HL-60/S4 treated with retinoic acid at 250 ng/mL for 4 days and 3 days (cell line): Measurements from ENCODE around the gene CLDN14.
"Not testable (repeated sequence)": the region's sequence is repeated elsewhere in the genome, so short reads cannot be mapped to it uniquely, and the experiment has no call there.

Experiments used
- in situ Hi-C: fragments of 300-500 bp; cut with MboI; formaldehyde crosslinking; loops from 2 replicates; pipeline ENCODE4 v1.7.0; 2022; ENCODE audit warnings: low sequenced_read_pairs

The CLDN14 gene

DNA sequence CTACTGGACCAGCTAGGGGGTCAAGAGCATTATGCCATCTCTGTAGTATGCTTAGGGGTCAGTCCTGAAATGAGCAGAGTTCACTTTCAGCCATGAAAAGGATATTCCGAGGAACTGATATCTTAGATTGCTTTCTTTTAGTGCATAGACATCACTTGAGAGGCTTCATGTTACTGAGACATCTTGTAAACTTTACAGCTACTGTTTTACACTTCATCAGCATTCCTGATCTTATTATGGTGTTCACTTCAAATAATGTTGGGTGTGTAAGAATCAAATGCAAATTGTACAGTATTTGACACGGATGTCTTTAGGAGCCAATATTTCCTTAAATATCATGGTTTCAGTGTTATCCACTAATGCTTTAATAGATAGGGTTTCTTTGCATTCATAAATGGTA, 22.4 kb upstream of the CLDN14 start:
- in situ Hi-C loops = no loop called here

DNA sequence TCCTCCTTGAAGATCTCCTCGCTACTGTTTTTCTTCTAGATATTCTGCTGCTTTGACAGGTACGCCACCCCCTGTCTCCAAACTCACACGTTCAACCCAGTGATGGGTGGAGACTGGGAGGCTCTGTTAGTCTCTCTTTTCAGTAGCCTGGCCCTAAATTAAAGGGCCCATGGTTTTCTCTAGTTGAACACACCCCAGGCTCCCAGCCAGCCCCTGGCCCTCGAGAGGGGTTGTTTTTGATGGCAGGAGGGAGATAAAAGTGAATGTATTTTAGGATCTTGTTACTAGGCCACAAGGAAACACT, 21.6 kb upstream of the CLDN14 start:
- in situ Hi-C loops = no loop called here

DNA sequence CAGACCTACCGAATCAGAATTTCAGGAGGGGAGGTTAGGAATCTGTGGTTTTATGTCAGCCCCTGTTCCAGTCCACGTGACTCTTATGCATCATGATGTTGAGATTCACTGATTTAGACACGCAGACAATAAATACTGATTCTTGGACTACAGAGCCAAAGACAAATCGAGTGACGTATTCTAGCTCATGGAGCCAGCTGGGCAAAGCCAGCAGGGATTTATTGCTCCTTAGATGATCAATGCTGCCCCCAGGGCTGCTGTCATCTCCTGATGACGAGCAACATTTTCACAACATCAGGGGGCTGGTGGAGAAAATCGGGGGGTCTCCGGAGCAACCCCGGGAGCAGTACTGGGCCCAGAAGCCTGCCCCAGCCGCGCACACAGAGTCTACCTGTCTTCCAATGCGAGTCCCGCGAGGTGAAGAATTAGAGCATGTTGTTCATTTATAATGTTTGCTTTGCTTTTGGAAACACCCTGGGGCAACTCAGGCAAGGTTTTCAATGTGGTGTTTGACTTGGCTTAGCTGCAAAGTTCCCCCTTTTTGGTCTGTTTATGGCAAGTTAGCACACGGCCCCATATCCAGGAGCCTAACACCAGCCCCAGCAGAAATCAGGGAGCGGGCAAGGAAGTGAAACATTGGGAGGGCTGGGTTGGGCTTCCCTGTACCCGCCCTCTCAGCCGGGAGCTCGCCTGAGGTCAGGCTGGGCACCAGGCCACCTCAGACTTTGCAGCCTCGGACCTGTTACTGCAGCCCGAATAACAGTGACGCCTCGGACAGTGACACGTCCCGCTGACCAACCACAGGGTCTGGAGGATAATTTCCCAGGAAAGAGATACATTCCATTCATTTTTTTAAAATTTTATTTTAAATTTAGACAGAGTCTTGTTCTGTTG, 19.9 kb upstream of the CLDN14 start:
- in situ Hi-C loops = no loop called here

DNA sequence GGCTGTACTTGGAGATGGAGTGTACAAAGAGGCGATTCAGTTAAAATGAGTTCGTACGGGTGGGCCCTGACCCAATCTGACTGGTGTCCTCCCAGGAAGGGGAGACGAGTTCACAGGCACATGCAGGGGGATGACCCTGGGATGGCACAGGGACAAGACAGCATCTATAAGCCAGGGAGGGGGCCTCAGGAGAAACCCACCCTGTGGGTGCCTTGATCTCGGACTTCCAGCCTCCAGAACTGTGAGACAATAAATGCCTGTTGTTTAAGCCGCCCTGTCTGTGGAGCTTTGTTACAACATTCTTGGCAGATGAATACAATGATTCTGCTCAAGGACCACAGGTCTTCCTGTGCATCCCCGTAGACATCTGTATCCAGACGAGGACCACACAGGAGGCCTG, 14.6 kb upstream of the CLDN14 start:
- in situ Hi-C loops = no loop called here

DNA sequence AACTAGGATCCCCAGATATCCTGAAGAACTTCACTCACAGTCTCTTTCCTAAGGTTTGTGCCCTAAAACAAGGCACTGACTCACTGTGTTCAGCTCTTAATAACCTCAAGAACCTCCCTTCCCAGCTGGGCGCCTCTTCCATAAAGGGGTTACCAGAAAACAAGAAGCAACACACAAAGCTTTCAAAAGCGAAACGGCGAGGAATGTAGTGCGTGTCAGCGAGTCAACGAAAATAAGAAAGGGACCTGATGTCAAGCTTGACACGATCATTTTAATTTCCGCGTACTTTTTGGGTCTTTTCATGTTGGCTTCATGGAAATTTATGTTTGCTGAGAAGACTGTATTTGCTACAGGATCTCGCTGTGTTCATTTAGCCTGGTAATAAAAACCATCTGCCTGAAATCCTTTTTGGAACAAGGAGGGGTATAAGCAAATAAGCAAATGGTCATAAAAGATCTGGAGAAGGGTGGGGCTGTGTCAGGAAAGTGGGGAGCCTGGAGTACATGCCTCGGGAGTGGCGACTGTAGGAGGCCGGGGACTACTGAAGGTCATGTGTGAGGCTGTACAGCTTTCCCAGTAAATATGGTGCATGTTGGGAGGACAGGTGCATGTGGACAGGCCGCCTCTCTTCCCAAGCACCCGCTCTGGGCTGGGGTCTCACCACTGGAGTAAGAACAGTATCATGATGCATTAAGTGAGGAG, 11.4 kb upstream of the CLDN14 start:
- in situ Hi-C loops = no loop called here

DNA sequence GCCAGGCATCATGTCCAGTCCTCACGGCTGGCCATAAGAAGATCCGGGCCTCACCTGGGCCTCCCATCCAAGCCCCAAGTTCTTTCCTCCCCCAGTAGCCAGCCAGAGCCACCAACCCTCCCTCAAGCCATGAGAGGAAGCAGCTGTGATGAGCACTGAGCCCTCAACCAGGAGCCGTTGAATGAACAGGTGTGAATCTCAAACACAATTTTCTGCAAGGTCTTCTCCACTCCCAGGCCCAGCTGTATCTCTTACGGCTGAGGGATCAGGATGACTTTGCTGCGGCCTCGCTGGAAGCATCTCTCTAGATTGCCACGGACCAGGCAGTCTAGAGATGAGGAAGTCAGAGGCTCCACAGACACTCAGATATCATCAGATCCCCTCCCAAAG, 9.8 kb upstream of the CLDN14 start:
- in situ Hi-C loops = no loop called here

DNA sequence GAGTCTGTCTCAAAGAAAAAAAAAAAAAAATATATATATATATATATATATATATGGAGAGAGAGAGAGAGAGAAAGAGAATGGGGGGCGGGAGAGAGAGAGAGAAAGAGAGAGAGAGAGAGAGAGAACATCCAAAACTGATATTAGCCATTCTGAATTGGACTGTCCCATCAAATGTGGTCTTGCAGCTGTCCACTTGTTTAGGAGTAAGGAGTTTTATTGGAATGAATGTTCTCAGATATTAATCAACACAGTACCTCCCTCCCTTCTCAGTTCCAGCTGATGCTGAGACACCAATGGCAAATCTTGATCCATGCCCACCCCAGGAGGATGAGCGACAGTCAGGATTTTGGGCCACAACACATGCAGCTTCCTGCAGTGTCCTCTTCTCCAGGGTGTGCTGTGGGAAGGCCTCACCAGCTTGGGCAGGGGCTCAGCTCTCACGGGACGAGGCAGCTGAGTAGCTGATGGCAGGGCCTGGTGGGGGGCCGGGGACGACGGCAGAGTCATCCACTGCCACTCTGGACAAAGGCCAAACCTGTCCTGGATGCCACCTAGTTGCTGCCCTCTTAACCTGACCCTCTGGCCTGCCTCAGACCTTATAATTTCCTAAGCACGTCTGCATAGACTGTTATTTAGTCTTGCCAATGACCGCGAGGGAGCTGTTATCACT, 9.3 kb upstream of the CLDN14 start:
- in situ Hi-C loops = no loop called here

DNA sequence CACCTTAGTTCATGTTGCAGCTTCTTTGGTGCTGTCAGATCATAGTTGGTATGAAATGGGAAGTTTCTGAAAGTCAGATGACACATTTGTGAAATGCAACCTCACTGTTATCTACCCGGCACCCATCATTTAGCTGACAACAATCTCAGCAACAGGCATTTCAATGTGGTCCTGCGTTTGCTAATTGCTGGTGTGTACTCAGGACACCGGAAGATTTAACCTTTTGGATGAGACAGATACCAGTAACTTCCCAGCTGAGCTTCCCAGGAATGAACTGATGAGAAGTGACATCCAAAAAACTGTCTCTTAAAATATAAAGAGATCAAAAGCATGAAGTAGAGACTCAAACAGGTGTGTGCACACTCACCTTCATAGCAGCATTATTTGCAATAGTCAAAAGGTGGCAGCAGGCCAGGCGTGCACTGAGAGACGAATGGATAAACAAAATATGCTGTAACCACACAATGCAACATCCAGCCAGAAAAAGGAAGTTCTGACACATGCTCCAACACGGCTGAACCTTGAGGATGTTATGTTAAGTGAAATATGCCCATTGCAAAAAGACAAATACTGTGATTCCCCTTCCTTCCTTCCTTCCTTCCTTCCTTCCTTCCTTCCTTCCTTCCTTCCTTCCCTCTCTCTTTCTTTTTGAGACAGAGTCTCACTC, 7.9 kb upstream of the CLDN14 start:
- in situ Hi-C loops = no loop called here

DNA sequence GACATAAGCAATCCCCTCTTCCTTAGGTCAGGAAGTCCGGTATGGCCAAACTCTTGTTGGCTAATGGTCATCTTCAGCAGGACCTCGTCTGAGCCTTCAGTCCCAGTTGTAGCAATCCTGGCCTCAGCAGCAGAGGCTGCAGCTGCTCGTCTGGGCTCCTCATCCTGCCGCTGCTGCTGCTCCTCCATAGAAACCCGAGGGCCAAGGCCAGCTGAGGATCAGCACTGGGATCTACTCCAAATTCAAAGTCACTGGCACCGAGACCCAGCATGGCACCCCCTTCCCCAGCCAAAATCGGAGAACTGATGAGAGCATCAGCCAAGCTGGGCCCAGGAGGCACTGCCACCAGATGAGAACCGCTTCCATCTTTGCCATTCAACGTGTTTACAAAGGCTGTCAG, 6.3 kb upstream of the CLDN14 start:
- in situ Hi-C loops = no loop called here

DNA sequence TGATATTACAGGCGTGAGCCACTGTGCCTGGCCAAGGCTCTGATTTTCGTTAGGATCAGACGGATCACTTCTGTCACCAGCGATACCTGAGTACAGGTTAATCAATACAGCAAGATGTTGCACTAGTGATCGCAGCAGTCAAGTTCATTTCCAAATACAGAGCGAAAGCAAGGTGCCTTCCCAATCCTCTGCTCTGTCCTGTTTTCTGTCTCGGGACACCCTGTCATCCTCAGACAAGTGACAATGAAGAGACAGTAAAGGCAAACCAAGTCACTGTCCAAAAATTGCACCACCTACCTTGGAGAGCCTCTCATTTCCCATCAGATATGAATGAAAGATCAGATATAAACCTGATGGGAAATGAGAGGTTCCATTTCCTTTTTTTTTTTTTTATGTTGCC, 5.6 kb upstream of the CLDN14 start:
- in situ Hi-C loops = no loop called here

DNA sequence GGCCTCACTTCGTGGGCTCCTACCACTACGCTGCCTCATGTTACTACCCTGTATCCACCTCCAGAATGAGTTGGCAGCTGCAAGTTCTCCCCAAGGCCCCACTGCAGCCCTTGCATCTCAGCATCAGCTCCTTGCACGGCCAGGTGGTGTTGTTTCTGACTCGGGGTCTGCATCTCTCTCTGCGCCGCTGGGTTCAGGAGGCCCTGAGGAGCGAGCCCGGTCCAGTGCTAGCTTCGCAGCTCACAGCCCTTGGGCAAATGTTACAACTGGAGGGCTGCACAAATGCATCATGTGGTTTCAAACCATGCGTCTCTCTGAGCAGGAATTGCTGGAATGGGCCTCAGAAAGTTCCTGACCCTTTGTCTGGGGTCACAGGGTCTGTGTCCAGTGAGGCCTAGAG, 3.2 kb upstream of the CLDN14 start:
- in situ Hi-C loops = no loop called here

DNA sequence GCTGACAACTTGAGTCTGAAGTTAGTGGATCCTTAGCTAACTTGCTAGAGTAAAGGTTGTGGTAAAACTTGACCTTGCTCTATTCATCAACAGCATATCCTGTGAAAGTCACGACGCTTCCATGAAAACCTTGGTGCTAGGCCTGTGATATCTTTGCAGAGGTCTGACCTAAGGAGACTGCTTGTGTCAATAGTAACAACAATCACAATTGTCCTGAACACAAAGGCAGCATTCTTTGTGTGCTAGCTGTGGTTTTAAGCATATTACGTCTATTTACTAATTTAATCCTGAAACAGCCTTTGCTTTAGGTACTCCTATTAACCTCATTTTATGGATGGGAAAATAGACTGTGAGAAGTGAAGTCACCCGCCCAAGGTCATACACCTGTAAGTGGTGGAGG, 2.8 kb upstream of the CLDN14 start:
- in situ Hi-C loops = no loop called here

DNA sequence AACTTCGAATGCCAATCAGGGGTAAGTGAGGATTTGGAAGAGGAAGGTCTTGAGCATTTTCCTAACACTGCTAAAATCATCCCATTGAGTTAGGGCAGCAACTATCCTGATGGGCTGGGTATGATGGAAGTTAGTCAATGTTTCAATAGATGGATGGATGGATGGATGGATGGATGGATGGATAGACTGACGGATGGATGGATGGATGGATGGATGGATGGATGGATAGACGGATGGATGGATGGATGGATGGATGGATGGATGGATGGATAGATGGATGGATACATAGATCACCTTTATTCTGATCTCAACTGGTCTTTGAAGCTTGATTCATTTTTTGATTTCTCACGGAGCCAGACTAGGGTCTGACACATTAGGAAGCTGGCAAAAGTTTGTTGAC, 2.3 kb upstream of the CLDN14 start:
- in situ Hi-C loops = no loop called here

DNA sequence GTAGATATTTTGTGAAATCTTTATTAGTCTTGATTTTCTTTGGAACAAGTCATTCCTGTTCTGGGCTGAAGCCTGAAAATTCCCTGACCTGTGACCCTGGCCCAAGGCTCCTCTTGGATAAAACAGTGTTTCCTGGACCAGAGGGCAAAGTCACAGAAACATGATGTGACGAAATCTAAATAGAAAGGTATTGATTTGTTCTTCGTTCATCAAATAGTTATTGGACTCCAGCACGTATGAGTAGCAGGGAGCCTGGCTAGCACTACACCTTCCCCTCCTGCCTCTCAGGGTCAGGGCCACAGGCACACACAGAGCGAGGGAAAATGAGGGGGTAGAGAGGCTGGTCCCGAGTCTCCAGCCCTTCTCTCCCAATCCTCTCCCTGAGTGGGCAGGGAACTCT, 1.7 kb upstream of the CLDN14 start:
- in situ Hi-C loops = no loop called here

DNA sequence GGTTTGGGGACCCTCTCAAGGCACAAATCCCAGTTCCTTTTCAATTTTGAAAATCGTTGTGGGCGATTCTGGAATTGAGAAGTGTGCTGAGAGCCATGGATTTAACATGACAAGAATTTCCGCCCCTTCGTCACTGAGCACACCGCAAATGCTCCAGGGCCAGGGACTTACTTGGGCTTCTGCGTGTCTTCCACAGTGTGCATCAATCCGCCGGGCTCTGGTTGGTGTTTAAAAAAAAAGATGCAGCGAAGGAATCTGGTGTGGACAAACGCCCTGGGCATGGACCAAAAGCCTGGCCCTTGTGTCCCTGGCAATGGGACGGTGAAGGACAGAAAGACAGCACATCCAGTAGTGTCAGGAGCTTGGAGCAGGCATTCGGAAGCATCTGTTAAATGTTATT, 696 bp upstream of the CLDN14 start:
- in situ Hi-C loops = no loop called here

DNA sequence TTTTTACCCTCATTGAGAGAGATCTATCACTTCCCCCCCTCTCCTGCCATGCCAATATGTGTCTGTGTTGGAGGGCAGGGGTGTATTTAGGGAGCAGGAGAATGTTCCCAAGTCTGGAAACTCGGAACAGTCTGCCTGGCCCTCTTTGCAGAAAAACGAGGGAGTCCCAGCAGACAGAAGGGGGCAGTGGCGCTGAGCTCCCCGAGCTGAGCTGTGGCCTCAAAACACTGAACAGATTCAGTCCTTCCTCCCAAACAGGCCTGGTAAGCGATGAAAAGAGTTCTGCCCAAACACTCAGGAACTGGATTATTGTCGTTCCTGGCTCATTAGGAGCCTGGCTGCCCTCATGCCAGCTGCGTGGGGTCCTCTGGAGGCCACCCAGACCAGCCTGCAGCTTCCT, 981 bp downstream of the CLDN14 start:
- in situ Hi-C loops = no loop called here

DNA sequence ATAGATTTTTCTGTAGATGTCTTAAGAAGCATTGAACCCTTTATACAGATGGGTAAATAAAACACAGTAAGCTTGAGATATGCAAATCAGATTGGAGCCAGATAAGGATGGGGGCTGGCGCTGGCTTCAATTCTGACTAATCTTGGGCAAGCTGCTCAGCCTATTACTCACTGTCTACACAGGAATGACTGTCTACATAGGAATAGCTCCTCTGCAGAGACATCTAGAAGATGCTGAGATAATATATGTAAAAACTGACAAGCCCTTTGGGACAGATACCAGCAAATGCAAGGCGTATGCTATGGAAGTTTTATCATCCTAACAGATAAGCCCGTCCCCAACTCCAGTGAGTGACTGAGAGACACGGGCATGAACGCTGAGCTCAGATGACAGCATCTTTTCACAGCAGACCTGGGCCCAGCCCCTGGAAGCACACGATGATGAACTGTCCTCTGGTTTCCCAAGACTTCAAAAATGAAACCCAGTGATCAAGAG, 1.7 kb downstream of the CLDN14 start:
- in situ Hi-C loops = no loop called here

DNA sequence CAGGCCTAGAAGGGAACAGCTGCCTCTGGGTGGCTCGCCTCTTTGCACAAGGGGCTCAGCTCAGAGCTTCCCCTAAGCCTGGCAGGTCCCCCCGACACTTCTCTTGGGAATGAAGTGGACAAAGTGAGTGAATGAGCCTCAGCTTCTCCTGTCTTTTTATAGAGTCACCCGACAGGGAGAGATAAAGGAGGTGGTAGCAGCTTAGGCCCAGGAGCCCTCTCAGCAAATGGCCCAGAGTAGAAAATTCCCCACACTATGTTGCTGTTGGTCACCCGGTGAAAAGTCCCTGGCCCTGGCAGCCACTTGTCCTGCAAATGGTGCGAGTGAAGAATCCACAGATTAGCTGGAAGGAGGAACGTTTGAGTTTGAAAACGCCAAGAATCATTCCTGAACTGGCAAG, 2.4 kb downstream of the CLDN14 start:
- in situ Hi-C loops = no loop called here

DNA sequence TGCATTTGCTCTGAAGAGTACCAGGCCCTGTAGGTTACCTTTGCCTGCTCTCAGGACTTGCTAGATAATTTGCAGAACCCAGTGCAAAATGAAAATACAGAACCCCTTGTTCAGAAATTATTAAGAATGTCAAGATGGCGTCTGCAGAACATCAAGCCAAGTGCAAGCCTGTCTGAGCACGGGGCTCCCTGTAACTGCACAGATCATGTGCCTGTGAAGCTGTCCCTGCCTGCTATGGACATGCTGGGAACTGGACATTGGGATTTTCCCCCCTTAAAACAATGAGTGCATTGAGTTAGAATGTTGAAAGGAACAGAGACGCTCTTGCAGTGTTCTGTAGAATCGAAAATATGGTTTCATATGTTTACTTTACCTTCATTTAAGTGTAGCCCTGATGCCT, 2.9 kb downstream of the CLDN14 start:
- in situ Hi-C loops = no loop called here

DNA sequence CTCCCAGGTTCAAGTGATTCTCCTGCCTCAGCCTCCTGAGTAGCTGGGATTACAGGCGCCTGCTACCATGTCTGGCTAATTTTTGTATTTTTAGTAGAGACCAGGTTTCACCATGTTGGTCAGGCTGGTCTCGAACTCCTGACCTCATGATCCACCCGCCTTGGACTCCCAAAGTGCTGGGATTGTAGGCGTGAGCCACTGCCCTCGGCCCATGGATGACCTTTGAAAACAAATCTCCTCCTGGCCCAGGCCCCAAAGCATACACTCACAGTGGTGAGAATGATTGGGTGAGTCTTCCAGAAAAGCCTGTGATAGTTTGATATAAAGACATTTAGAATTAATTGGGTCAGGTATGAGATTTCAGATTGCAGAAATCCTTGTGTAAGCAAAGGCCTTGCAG, 3.4 kb downstream of the CLDN14 start:
- in situ Hi-C loops = not testable (repeated sequence)

DNA sequence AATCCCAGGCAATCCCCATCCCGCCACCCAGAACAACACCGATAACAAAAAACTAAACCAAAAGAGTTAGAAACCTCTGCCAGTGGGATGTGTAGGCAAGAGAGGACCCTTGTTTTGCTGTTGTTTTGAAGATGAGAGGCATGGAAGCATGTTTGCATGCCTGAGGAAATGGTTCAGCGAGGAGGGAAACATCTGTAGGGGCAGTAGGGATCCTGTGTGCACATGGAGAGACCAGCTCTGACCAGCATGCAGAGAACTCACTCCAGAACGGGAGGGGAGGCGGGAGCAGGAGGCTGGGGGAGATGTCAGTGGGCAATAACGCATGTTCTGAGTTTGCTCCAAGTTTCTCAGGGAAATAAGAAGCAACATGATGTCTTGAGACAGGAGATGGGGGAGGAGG, 5.3 kb downstream of the CLDN14 start:
- in situ Hi-C loops = no loop called here
